ENCODE results near the gene SLC4A7.

The SLC4A7 gene

GRCh38 chr3:27503526-27503925, 19.3 kb upstream of the SLC4A7 start:
- Mint-ChIP-seq H3K4me3 (no peak overlapping the region), H3K4me1 (no peaks in the 10 kb centered on the region), H3K27me3 (no peaks in the 10 kb centered on the region), H3K27ac (no peak overlapping the region), H3K9me3 (no peaks in the 10 kb centered on the region)
- ATAC-seq (no peak), DNase-seq (no peak)

DNA sequence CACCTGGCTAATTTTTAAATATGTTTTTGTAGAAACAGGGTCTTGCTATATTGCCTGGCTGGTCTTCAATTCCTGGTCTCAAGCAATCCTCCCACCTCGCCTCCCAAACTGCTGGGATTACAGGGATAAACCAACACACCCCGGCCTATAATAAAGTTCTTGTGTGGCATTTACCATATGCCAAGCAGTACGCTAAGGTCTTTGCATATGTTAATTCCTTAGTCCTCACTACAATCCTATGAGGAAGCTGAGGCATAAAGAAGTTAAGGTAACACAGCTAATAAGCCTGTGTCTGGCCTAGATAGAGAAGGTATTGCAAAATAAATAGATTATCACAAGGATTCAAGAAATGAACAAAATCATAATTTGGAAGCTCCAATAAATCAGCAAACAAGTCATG, 17.6 kb upstream of the SLC4A7 start:
- Mint-ChIP-seq H3K4me1 (peaks cover under 1% of the 10 kb centered on the region), H3K27me3 (no peaks in the 10 kb centered on the region), H3K4me3 (no peak overlapping the region), H3K9me3 (no peaks in the 10 kb centered on the region), H3K27ac (no peak overlapping the region)
- ATAC-seq (no peak), DNase-seq (no peak)

GRCh38 chr3:27500986-27501385, 16.8 kb upstream of the SLC4A7 start:
- Mint-ChIP-seq H3K27ac (no peak overlapping the region), H3K27me3 (no peaks in the 10 kb centered on the region), H3K4me3 (no peak overlapping the region), H3K4me1 (peaks cover 7% of the 10 kb centered on the region), H3K9me3 (no peaks in the 10 kb centered on the region)
- no peak for ATAC-seq
- no peak for DNase-seq

DNA sequence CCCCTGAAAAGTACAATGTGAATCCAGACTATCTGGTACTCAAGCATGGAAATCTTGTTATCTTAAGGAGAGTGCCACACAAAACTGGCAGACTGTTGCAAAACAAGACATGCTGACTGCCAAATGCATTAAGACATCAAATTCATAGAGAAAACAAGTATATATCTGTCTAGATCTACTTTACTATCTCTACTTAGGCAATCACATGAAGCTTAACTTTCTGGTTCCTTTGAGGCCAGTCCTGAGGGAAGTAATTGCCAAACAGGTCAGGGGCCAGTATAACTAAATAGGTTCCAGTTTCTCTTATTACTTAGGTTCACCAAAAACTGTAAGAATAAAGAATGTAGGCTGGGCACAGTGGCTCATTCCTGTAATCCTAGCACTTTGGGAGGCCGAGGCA, 15.9 kb upstream of the SLC4A7 start:
- Mint-ChIP-seq H3K27ac (no peak overlapping the region), H3K27me3 (no peaks in the 10 kb centered on the region), H3K4me1 (peaks cover 7% of the 10 kb centered on the region), H3K4me3 (no peak overlapping the region), H3K9me3 (no peaks in the 10 kb centered on the region)
- no peak for ATAC-seq
- DNase-seq = no peak

DNA sequence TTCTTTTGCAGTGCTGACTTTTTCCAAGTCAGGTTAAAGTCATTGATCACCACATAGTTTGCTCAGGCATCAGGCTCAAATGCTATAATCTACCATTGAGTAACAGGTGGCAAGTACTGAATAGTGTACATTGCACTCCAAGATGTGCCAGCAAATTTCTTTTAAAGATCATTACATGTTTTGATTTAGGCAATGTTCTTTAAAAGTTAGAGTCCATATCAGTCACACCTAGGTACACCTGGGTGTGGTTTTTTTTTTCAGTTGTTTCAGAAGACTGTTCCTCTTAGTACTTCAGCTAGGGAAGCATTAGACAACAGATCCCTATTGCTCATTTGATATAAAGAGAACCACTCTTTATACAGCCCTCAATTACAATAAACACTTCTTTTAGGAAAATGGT, 10.6 kb upstream of the SLC4A7 start:
- ATAC-seq = no peak
- Mint-ChIP-seq H3K27ac (no peak overlapping the region), H3K4me1 (peaks cover 7% of the 10 kb centered on the region), H3K4me3 (no peak overlapping the region), H3K9me3 (no peaks in the 10 kb centered on the region), H3K27me3 (no peaks in the 10 kb centered on the region)
- no peak for DNase-seq

DNA sequence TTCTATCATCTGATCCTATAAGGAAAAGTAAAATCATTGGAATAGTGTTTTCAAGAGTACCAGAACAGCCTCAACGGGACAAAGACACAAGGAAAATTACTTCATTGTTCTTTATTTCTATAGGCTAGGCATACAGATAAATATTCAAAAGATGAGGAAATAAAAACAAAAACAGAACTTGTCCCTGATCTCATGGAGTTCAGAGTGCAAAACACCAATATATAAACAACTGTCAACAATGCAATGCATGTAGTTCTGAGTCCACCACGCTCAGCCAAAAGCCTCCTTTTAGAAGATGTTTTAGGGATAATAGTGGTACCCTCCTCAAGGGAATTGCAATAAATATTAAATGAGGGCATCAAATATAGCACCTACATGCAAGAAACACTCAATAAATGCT, 4.6 kb upstream of the SLC4A7 start:
- ATAC-seq = no peak
- Mint-ChIP-seq H3K27ac (no peak overlapping the region), H3K9me3 (no peaks in the 10 kb centered on the region), H3K27me3 (no peaks in the 10 kb centered on the region), H3K4me1 (no peaks in the 10 kb centered on the region), H3K4me3 (no peak overlapping the region)
- no peak for DNase-seq

DNA sequence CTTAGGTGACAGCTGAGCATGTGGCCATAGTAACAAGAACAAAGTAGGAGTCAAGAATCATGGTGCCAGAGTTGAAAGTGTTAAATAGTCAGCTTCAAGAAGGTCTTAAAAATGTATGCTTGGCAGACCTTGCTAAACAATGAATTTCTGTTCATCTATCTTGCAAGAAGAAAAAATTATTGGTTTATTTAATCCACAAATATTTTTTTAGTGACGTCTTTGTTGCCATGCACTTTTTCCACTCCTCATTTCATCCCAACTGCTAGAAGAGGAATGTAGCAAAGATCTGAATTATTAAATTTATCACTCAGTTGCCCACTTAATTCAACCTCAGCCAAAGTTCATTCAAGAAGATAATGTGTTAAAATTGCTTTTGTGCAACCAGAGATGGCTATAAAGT, 3.2 kb upstream of the SLC4A7 start:
- no peaks in the 10 kb centered on the region for H3K27me3 Mint-ChIP-seq
- H3K27ac Mint-ChIP-seq = no peak overlapping the region
- H3K4me3 Mint-ChIP-seq = no peak overlapping the region
- ATAC-seq (no peak), DNase-seq (no peak)
- H3K4me1 Mint-ChIP-seq = peaks cover 6% of the 10 kb centered on the region
- no peaks in the 10 kb centered on the region for H3K9me3 Mint-ChIP-seq

DNA sequence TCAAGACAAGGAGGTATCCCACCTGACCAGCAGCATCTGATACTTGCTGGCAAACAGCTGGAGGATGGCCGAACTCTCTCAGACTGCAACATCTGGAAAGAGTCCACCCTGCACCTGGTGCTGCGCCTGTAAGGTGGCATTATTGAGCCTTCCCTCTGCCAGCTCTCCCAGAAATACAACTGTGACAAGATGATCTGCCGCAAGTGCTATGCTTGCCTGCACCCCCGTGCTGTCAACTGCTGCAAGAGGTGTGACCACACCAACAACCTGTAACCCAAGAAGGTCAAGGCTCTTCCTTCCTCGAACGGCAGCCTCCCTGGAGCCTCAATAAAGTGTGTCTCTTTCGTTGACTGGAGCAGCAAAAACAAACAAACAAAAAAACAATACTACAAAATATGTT, 2.2 kb upstream of the SLC4A7 start:
- no peak overlapping the region for H3K4me3 Mint-ChIP-seq
- H3K4me1 Mint-ChIP-seq = peaks cover 15% of the 10 kb centered on the region
- DNase-seq = no peak

DNA sequence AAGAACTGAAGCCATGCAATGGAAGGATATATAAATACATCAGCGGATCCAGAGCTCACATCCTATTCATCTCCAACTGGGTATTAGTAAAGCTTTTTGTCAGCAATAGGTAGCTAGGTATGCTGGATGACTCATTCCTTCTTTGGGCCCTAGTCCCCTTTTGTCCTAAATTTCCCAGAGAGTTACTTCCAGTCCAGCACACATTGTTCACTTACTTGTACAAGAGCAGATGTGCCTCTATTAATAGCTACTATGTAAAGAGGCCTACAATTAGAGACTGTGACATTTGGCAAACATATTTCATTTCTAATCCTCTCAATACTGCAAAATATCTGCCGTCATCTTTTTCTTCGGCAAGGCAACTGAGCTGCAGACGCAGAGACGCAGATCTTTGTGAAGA, 1.7 kb upstream of the SLC4A7 start:
- Mint-ChIP-seq H3K4me3 (no peak overlapping the region), H3K27ac (no peak overlapping the region), H3K4me1 (peaks cover 20% of the 10 kb centered on the region), H3K9me3 (no peaks in the 10 kb centered on the region), H3K27me3 (no peaks in the 10 kb centered on the region)
- no peak for ATAC-seq
- DNase-seq = no peak

More for the DNA sequence above, 2.2 kb upstream of the SLC4A7 start:
- Mint-ChIP-seq H3K27me3 (no peaks in the 10 kb centered on the region), H3K27ac (no peak overlapping the region), H3K9me3 (no peaks in the 10 kb centered on the region)
- no peak for ATAC-seq

- Mint-ChIP-seq H3K4me3 (peak overlapping the region; percentile 95 to 98), H3K27ac (peak overlapping the region; percentile 90 to 93), H3K4me1 (peaks cover 39% of the 10 kb centered on the region), H3K9me3 (no peaks in the 10 kb centered on the region), H3K27me3 (no peaks in the 10 kb centered on the region)
- ATAC-seq = peak; percentile 37
- DNase-seq = peak; percentile 50 to 55
These were observed 818 bp downstream of the SLC4A7 start for GRCh38 chr3:27483117-27484014.

GRCh38 chr3:27479806-27480543, 4.2 kb downstream of the SLC4A7 start:
- peaks cover 5 to 7% of the 10 kb centered on the region in 2 donors for H3K9me3 Mint-ChIP-seq
- DNase-seq (no peak), ATAC-seq (no peak)
- H3K27ac Mint-ChIP-seq = peak overlapping the region in 1 of 2 donors; percentile 2
- no peaks in the 10 kb centered on the region for H3K27me3 Mint-ChIP-seq
- peaks cover 50% of the 10 kb centered on the region for H3K4me1 Mint-ChIP-seq
- H3K4me3 Mint-ChIP-seq = peak overlapping the region; percentile 18 to 47

DNA sequence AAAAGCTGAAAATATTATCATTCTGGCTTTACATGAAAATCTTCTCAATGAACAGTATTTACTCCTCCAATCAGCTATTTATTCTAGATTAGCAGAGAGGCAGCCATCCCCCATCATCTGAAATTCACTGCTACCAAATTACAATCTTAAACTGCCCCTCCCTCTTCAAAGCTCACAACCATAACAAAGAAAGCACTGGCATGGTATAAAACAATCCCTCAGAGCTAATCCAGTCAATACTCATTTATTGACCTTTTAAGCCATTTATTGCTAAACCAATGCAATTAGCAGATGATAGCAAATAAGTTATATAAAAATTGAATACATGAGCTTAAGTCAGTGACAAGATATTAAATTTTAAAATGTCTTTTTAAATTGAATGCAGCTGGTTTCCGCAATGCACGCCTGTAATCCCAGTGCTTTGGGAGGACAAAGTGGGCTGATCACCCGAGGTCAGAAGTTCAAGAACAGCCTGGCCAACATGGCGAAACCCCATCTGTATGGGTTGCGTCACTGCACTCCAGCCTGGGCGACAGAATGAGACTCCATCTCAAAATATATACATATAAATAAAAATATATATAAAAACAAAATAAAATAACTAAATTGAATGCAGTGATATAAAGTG, 12.1 kb downstream of the SLC4A7 start:
- Mint-ChIP-seq H3K27me3 (no peaks in the 10 kb centered on the region), H3K4me3 (no peak overlapping the region), H3K27ac (no peak overlapping the region), H3K9me3 (peaks cover 5 to 7% of the 10 kb centered on the region in 2 donors), H3K4me1 (peaks cover 11% of the 10 kb centered on the region)
- DNase-seq (no peak), ATAC-seq (no peak)

DNA sequence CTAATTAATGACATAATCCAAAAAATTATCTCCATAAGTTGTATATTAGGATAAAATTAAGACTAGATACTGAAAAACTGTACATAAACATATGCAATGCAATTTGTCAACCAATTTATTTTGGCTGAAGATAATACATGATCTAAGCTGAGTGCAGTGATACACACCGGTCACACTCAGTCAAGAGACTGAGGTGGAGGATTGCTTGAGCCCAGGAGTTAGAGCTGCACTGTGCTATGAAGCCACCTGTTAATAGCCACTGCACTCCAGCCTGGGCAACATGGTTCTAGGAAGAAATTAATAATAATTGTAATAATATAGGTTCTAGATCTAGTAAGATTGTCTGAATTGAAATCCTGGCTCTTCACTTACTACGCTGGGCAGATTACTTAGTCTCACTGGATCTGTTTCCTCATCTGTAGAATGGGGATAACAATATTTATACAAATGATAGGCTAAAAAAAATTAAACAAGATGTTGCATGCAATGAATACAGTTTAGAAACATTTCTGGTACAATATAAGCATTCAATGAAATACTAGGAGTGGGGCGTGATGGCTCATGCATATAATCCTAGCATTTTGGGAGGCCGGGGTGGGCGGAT, 15.8 kb downstream of the SLC4A7 start:
- DNase-seq (no peak), ATAC-seq (no peak)
- Mint-ChIP-seq H3K27me3 (no peaks in the 10 kb centered on the region), H3K4me3 (no peak overlapping the region), H3K9me3 (no peaks in the 10 kb centered on the region), H3K27ac (no peak overlapping the region), H3K4me1 (peaks cover 6% of the 10 kb centered on the region)

GRCh38 chr3:27467545-27467944, 16.6 kb downstream of the SLC4A7 start:
- DNase-seq = no peak
- Mint-ChIP-seq H3K27ac (peak overlapping the region in 1 of 2 donors; percentile 65), H3K4me1 (peaks cover 6% of the 10 kb centered on the region), H3K9me3 (no peaks in the 10 kb centered on the region), H3K4me3 (no peak overlapping the region), H3K27me3 (no peaks in the 10 kb centered on the region)
- ATAC-seq = peak; percentile 73

DNA sequence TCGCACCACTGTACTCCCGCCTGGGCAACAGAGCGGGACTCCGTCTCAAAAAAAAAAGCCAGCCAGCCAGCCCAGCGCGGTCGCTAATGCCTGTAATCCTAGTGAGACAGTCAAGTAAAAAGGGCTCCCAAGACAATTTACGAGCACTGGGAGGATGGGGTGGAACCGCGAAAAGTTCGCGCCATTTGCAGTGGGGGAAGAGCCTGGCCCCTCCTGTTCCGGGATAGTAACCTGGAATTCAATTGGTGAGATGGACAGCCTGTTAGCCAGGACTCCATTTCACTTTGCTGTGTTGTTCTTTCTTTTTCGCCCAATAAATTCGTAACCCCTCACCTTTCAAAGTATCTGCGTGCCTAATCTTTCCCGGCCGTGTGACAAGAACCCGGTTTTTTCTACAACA, 19.5 kb downstream of the SLC4A7 start:
- Mint-ChIP-seq H3K27ac (no peak overlapping the region), H3K9me3 (no peaks in the 10 kb centered on the region), H3K4me3 (no peak overlapping the region), H3K27me3 (no peaks in the 10 kb centered on the region), H3K4me1 (peaks cover 8% of the 10 kb centered on the region)
- no peak for DNase-seq
- ATAC-seq = no peak
